ENCODE measurements around the gene LANCL2.

Gene LANCL2

GRCh38 chr7:55423891-55424290, 58.8 kb downstream of the LANCL2 start:
- peaks cover 14% of the 10 kb centered on the region for H3K4me1 ChIP-seq (ENCODE audit: control insufficient read depth, insufficient read depth, low read length)
- H3K36me3 ChIP-seq (ENCODE audit: control insufficient read depth, insufficient read depth, low read length): no peaks in the 10 kb centered on the region
- H3K4me3 ChIP-seq (ENCODE audit: insufficient read depth, low read depth, low read length): no peak overlapping the region
- no peaks in the 10 kb centered on the region for H3K27me3 ChIP-seq (ENCODE audit: control insufficient read depth, insufficient read depth, low read length, poor library complexity, severe bottlenecking)
- WGBS, 2 experiments: 72 to 79% methylated on average over 5 of the region's 5 CpGs
- H3K9me3 ChIP-seq (ENCODE audit: control insufficient read depth, low read length): no peaks in the 10 kb centered on the region
- H3K27ac ChIP-seq (ENCODE audit: insufficient read depth, low read depth, low read length, poor library complexity, severe bottlenecking): no peak overlapping the region

GRCh38 chr7:55425141-55425752, 60.1 kb downstream of the LANCL2 start:
- WGBS, 2 experiments: 96 to 97% methylated on average over 11 of the region's 11 CpGs
- Histone ChIP-seq H3K36me3 (ENCODE audit: control insufficient read depth, insufficient read depth, low read length) (no peaks in the 10 kb centered on the region), H3K27ac (ENCODE audit: insufficient read depth, low read depth, low read length, poor library complexity, severe bottlenecking) (no peak overlapping the region), H3K4me1 (ENCODE audit: control insufficient read depth, insufficient read depth, low read length) (peaks cover 14% of the 10 kb centered on the region), H3K9me3 (ENCODE audit: control insufficient read depth, low read length) (no peaks in the 10 kb centered on the region), H3K4me3 (ENCODE audit: insufficient read depth, low read depth, low read length) (no peak overlapping the region), H3K27me3 (ENCODE audit: control insufficient read depth, insufficient read depth, low read length, poor library complexity, severe bottlenecking) (no peaks in the 10 kb centered on the region)

GRCh38 chr7:55426676-55427075, 61.5 kb downstream of the LANCL2 start:
- Histone ChIP-seq H3K9me3 (ENCODE audit: control insufficient read depth, low read length) (no peaks in the 10 kb centered on the region), H3K36me3 (ENCODE audit: control insufficient read depth, insufficient read depth, low read length) (no peaks in the 10 kb centered on the region), H3K27me3 (ENCODE audit: control insufficient read depth, insufficient read depth, low read length, poor library complexity, severe bottlenecking) (no peaks in the 10 kb centered on the region), H3K27ac (ENCODE audit: insufficient read depth, low read depth, low read length, poor library complexity, severe bottlenecking) (no peak overlapping the region), H3K4me3 (ENCODE audit: insufficient read depth, low read depth, low read length) (no peak overlapping the region), H3K4me1 (ENCODE audit: control insufficient read depth, insufficient read depth, low read length) (peaks cover 14% of the 10 kb centered on the region)
- 76 to 81% methylated on average over 12 of the region's 12 CpGs for WGBS, 2 experiments

GRCh38 chr7:55427342-55427741, 62.2 kb downstream of the LANCL2 start:
- Histone ChIP-seq H3K4me3 (ENCODE audit: insufficient read depth, low read depth, low read length) (no peak overlapping the region), H3K4me1 (ENCODE audit: control insufficient read depth, insufficient read depth, low read length) (peaks cover 14% of the 10 kb centered on the region), H3K27ac (ENCODE audit: insufficient read depth, low read depth, low read length, poor library complexity, severe bottlenecking) (peak overlapping the region; percentile 16), H3K36me3 (ENCODE audit: control insufficient read depth, insufficient read depth, low read length) (no peaks in the 10 kb centered on the region), H3K27me3 (ENCODE audit: control insufficient read depth, insufficient read depth, low read length, poor library complexity, severe bottlenecking) (no peaks in the 10 kb centered on the region), H3K9me3 (ENCODE audit: control insufficient read depth, low read length) (no peaks in the 10 kb centered on the region)
- WGBS, 2 experiments: 81 to 86% methylated on average over 4 of the region's 4 CpGs

- H3K36me3 ChIP-seq (ENCODE audit: control insufficient read depth, insufficient read depth, low read length): no peaks in the 10 kb centered on the region
- peaks cover 14% of the 10 kb centered on the region for H3K4me1 ChIP-seq (ENCODE audit: control insufficient read depth, insufficient read depth, low read length)
- H3K9me3 ChIP-seq (ENCODE audit: control insufficient read depth, low read length): no peaks in the 10 kb centered on the region
Observed at GRCh38 chr7:55427800-55428199, 62.7 kb downstream of the LANCL2 start.

GRCh38 chr7:55429835-55430499, 64.8 kb downstream of the LANCL2 start:
- no peaks in the 10 kb centered on the region for H3K27me3 ChIP-seq (ENCODE audit: control insufficient read depth, insufficient read depth, low read length, poor library complexity, severe bottlenecking)
- whole genome bisulfite sequencing, 2 experiments: 84 to 88% methylated on average over 11 of the region's 11 CpGs
- H3K4me3 ChIP-seq (ENCODE audit: insufficient read depth, low read depth, low read length): no peak overlapping the region
- no peak overlapping the region for H3K27ac ChIP-seq (ENCODE audit: insufficient read depth, low read depth, low read length, poor library complexity, severe bottlenecking)
- H3K36me3 ChIP-seq (ENCODE audit: control insufficient read depth, insufficient read depth, low read length): no peaks in the 10 kb centered on the region
- H3K9me3 ChIP-seq (ENCODE audit: control insufficient read depth, low read length): no peaks in the 10 kb centered on the region
- H3K4me1 ChIP-seq (ENCODE audit: control insufficient read depth, insufficient read depth, low read length): no peaks in the 10 kb centered on the region

More at GRCh38 chr7:55427800-55428199, 62.7 kb downstream of the LANCL2 start:
- Histone ChIP-seq H3K27me3 (ENCODE audit: control insufficient read depth, insufficient read depth, low read length, poor library complexity, severe bottlenecking) (no peaks in the 10 kb centered on the region), H3K4me3 (ENCODE audit: insufficient read depth, low read depth, low read length) (no peak overlapping the region), H3K27ac (ENCODE audit: insufficient read depth, low read depth, low read length, poor library complexity, severe bottlenecking) (peak overlapping the region; percentile 16)
- WGBS, 2 experiments: 79 to 82% methylated on average over 11 of the region's 11 CpGs

GRCh38 chr7:55431898-55432297, 66.8 kb downstream of the LANCL2 start:
- Histone ChIP-seq H3K9me3 (ENCODE audit: control insufficient read depth, low read length) (no peaks in the 10 kb centered on the region), H3K27ac (ENCODE audit: insufficient read depth, low read depth, low read length, poor library complexity, severe bottlenecking) (no peak overlapping the region), H3K4me3 (ENCODE audit: insufficient read depth, low read depth, low read length) (no peak overlapping the region), H3K27me3 (ENCODE audit: control insufficient read depth, insufficient read depth, low read length, poor library complexity, severe bottlenecking) (no peaks in the 10 kb centered on the region), H3K4me1 (ENCODE audit: control insufficient read depth, insufficient read depth, low read length) (no peaks in the 10 kb centered on the region), H3K36me3 (ENCODE audit: control insufficient read depth, insufficient read depth, low read length) (no peaks in the 10 kb centered on the region)
- 71 to 72% methylated on average over 2 of the region's 2 CpGs for WGBS, 2 experiments

- H3K36me3 ChIP-seq (ENCODE audit: control insufficient read depth, insufficient read depth, low read length): no peaks in the 10 kb centered on the region
- 89 to 97% methylated on average over 3 of the region's 3 CpGs for WGBS, 2 experiments
- H3K4me3 ChIP-seq (ENCODE audit: insufficient read depth, low read depth, low read length): no peak overlapping the region
- H3K4me1 ChIP-seq (ENCODE audit: control insufficient read depth, insufficient read depth, low read length): no peaks in the 10 kb centered on the region
- no peaks in the 10 kb centered on the region for H3K27me3 ChIP-seq (ENCODE audit: control insufficient read depth, insufficient read depth, low read length, poor library complexity, severe bottlenecking)
- H3K27ac ChIP-seq (ENCODE audit: insufficient read depth, low read depth, low read length, poor library complexity, severe bottlenecking): no peak overlapping the region
- no peaks in the 10 kb centered on the region for H3K9me3 ChIP-seq (ENCODE audit: control insufficient read depth, low read length)
Observed at GRCh38 chr7:55432506-55432905, 67.4 kb downstream of the LANCL2 start.

GRCh38 chr7:55432939-55433784, 68.0 kb downstream of the LANCL2 start:
- H3K4me1 ChIP-seq (ENCODE audit: control insufficient read depth, insufficient read depth, low read length): no peaks in the 10 kb centered on the region

GRCh38 chr7:55435466-55435865, 70.3 kb downstream of the LANCL2 start:
- no peaks in the 10 kb centered on the region for H3K9me3 ChIP-seq (ENCODE audit: control insufficient read depth, low read length)
- H3K4me3 ChIP-seq (ENCODE audit: insufficient read depth, low read depth, low read length): no peak overlapping the region
- no peak overlapping the region for H3K27ac ChIP-seq (ENCODE audit: insufficient read depth, low read depth, low read length, poor library complexity, severe bottlenecking)
- 88% methylated on average over 10 of the region's 10 CpGs for WGBS, 2 experiments
- no peaks in the 10 kb centered on the region for H3K36me3 ChIP-seq (ENCODE audit: control insufficient read depth, insufficient read depth, low read length)
- no peaks in the 10 kb centered on the region for H3K27me3 ChIP-seq (ENCODE audit: control insufficient read depth, insufficient read depth, low read length, poor library complexity, severe bottlenecking)
- no peaks in the 10 kb centered on the region for H3K4me1 ChIP-seq (ENCODE audit: control insufficient read depth, insufficient read depth, low read length)

More at GRCh38 chr7:55432939-55433784, 68.0 kb downstream of the LANCL2 start:
- Histone ChIP-seq H3K36me3 (ENCODE audit: control insufficient read depth, insufficient read depth, low read length) (no peaks in the 10 kb centered on the region), H3K27me3 (ENCODE audit: control insufficient read depth, insufficient read depth, low read length, poor library complexity, severe bottlenecking) (no peaks in the 10 kb centered on the region), H3K27ac (ENCODE audit: insufficient read depth, low read depth, low read length, poor library complexity, severe bottlenecking) (no peak overlapping the region), H3K4me3 (ENCODE audit: insufficient read depth, low read depth, low read length) (no peak overlapping the region), H3K9me3 (ENCODE audit: control insufficient read depth, low read length) (no peaks in the 10 kb centered on the region)
- 78 to 79% methylated on average over 13 of the region's 13 CpGs for WGBS, 2 experiments

Measured in ectodermal cell (in vitro differentiated cells).